ENCODE measurements around the gene NTM.

DNA sequence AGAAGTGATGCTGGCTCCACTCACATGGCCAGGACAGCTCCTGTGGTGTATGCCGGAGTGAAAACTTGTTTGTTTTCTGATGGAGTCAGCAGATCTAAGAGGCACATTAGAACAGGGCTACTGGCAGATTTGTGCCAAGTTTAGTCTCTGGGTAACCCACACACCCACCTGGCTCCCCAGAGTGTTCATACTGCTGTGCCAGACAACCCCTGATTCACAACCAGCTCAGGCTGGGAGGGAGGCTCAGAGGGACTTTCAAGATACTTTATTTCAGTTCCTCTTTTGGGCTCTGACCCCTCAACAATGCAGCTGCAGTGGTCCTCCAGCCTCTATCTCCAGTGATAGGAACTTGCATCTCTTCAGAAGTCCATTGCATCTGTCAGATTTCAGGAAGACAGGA is 8.5 kb downstream of the NTM start:
- TF ChIP-seq POLR2A (IDR thresholded peaks at IDR 0.05; ENCODE audit: low read depth, low read length) (no peak), POLR2AphosphoS5 (IDR thresholded peaks at IDR 0.05; ENCODE audit: low read depth, low read length) (no peak), TAF1 (IDR thresholded peaks at IDR 0.05; ENCODE audit: borderline replicate concordance, low read depth, low read length) (no peak)

All from GM12892 (cell line).